ENCODE results near the gene UPK3A. TPM values are rescaled to one million over a fixed set of nuclear protein-coding genes. Genes with fewer than 3 reads are reported as not detected.

UPK3A gene
- total and polyA plus RNA-seq, 2 of the 8 experiments (the other 6 are each of a cell fraction or from before 2014, with no cell fraction given) = 0.35 to 1.7 TPM

DNA sequence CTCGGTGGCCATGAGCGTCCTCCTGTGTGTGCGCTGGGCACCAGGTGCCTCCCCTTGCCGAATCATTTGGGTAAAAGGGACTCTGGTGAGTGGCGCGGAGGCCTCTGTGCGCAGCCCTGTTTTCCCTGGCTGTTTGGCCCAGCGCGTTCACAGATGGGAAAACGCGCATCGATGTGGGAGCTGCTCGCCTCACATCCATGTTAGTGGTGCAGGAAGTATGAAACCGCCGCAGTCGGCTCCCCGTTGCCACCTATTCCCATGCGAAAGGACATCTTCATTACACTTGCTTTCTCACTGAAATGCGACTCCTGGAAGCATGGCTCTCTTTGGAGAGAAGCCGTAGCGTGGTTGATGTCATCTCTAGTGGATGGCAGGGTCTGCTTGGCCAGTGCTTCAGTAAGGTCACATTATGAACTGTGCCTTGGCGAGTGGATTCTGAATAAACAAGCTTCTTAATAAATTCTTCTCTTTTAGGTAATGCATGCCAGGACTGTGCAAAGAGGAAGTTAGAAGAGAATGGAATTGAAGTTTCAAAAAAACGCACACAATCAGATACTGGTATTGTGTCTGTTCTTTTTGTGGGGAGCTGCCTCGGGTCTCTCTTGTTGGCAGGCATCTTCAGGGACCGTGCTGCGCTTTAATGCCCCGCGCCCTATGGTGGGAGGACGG is 51.2 kb downstream of the UPK3A start:
- no peaks in the 10 kb centered on the region for H3K27me3 ChIP-seq (replicated peaks in 1 of 4; ENCODE audit: control insufficient read depth in 3 of 4, extremely low read depth in 1 of 4, insufficient read depth in 3 of 4, low read length in 3 of 4)
- no peak overlapping the region for H2BK15ac ChIP-seq (ENCODE audit: low read length)
- no peak overlapping the region for H2BK5ac ChIP-seq (ENCODE audit: low read depth, low read length)
- no peak overlapping the region for H3K4me3 ChIP-seq (ENCODE audit: extremely low read depth in 1 of 4, insufficient read depth in 2 of 4, low read depth in 3 of 4, low read length in 4 of 4)
- H2AK5ac ChIP-seq (ENCODE audit: low read depth, low read length) = no peak overlapping the region
- DNase-seq (ENCODE audit: low read depth in 1 of 2, low spot score in 2 of 2) (no peak), FAIRE-seq (no peak)
- H3K79me2 ChIP-seq (ENCODE audit: control insufficient read depth in 1 of 2, insufficient read depth in 2 of 2, low read length in 2 of 2) = no peaks in the 10 kb centered on the region
- H3K9ac ChIP-seq (replicated peaks in 1 of 4; ENCODE audit: extremely low read depth in 1 of 4, low read depth in 3 of 4, low read length in 3 of 4) = no peak overlapping the region
- no peaks in the 10 kb centered on the region for H3K23me2 ChIP-seq (ENCODE audit: low read depth, low read length)
- no peaks in the 10 kb centered on the region for H3K79me1 ChIP-seq (ENCODE audit: low read depth, low read length)
- WGBS, 2 experiments (ENCODE audit: extremely low coverage in 1 of 2, insufficient coverage in 1 of 2, insufficient read length in 1 of 2, insufficient replicate concordance in 2 of 2, low coverage in 1 of 2, low lambda C conversion rate in 2 of 2, missing lambda C conversion rate in 1 of 2) = 93% methylated on average over 29 of the region's 29 CpGs; no CpG with 5 or more reads in 1 of the 2 experiments
- H3K4ac ChIP-seq (replicated peaks; ENCODE audit: insufficient read length, low read depth, low read length) = no peak overlapping the region
- no peak overlapping the region for H3K14ac ChIP-seq (ENCODE audit: insufficient read length)
- H3K36me3 ChIP-seq (ENCODE audit: control insufficient read depth in 2 of 4, insufficient read depth in 4 of 4, low read length in 3 of 4) = peaks cover 0 to 17% (median 3%) of the 10 kb centered on the region in 4 experiments; a peak in 4 of 8 replicates
- no peak overlapping the region for H4K5ac ChIP-seq (ENCODE audit: insufficient read length, low read depth, low read length)
- peak overlapping the region; percentile 80 for H4K8ac ChIP-seq (ENCODE audit: extremely low read depth, insufficient read depth, low read length)
- H4K20me1 ChIP-seq (replicated peaks in 1 of 2; ENCODE audit: control insufficient read depth in 1 of 2, insufficient read depth in 2 of 2, low read length in 2 of 2) = peaks cover 0 to 3% of the 10 kb centered on the region in 2 experiments
- no peak overlapping the region for H3K23ac ChIP-seq (ENCODE audit: insufficient read length)
- TF ChIP-seq SP1 (IDR thresholded peaks at IDR 0.05; ENCODE audit: low read depth, low read length) = no peak
- TF ChIP-seq RAD21 (IDR thresholded peaks at IDR 0.05 in 1 of 2, conservative IDR thresholded peaks at IDR 0.05 in 1 of 2; ENCODE audit: low read depth in 2 of 2, low read length in 2 of 2) = no peak
- TF ChIP-seq FOSL1 (IDR thresholded peaks at IDR 0.05; ENCODE audit: insufficient read depth, low read depth, low read length) = no peak
- TF ChIP-seq ATF2 (IDR thresholded peaks at IDR 0.05; ENCODE audit: low read length) = no peak
- no peak overlapping the region for H2BK12ac ChIP-seq (ENCODE audit: low read depth, low read length)
- no peak overlapping the region for H2BK20ac ChIP-seq (ENCODE audit: low read length)
- no peak overlapping the region for H2BK120ac ChIP-seq (replicated peaks; ENCODE audit: low read depth, low read length)
- no peak overlapping the region for H2AFZ ChIP-seq (ENCODE audit: low read length)
- H4K91ac ChIP-seq (replicated peaks; ENCODE audit: insufficient read length, low read length) = no peak overlapping the region
- no peak overlapping the region for H3K18ac ChIP-seq (ENCODE audit: extremely low read depth, low read length)
- POLR2A ChIA-PET (ENCODE audit: partially characterized antibody) = interaction anchor here (0.6 kb wide), 2 partner anchors 11 to 33 kb away, joined by 3 to 4 read pairs; no protein-coding TSS in a partner anchor
- no peaks in the 10 kb centered on the region for H3K4me1 ChIP-seq (replicated peaks in 1 of 4; ENCODE audit: control insufficient read depth in 3 of 4, insufficient read depth in 4 of 4, low read length in 3 of 4)
- no peak overlapping the region for H3K4me2 ChIP-seq (ENCODE audit: insufficient read depth in 1 of 2, low read depth in 2 of 2, low read length in 2 of 2)
- no peak overlapping the region for H3K56ac ChIP-seq (replicated peaks; ENCODE audit: insufficient read length, low read depth, low read length)
- CTCF ChIA-PET (ENCODE audit: partially characterized antibody) = interaction anchor here (0.6 to 3.6 kb wide), 17 partner anchors 13 to 218 kb away, joined by 3 to 19 read pairs (median 4); no protein-coding TSS in a partner anchor
- H3K9me3 ChIP-seq (ENCODE audit: insufficient read depth in 2 of 2, low read depth in 1 of 2, low read length in 1 of 2) = no peaks in the 10 kb centered on the region
- H3K27ac ChIP-seq (ENCODE audit: low read depth, low read length) = no peak overlapping the region
